CD4-positive, alpha-beta memory T cell (primary cell): ENCODE measurements around the gene CSDE1. TPM values are rescaled to one million over a fixed set of nuclear protein-coding genes. Genes with fewer than 3 reads are reported as not detected.
A peak's percentile ranks its signal among the peaks of the same experiment; 100 is the strongest.

ENCODE experiments used
- CTCF ChIA-PET: fragments of 350-600 bp; sonication (Branson Sonifier 250); formaldehyde crosslinking; loops from one replicate; lab custom pipeline; 2021; ENCODE audit warnings: inconsistent platforms; ENCODE audit not compliant: partially characterized antibody; lab: Charles Lee
- POLR2A ChIA-PET: fragments of 350-600 bp; sonication (Branson Sonifier 250); formaldehyde crosslinking; loops from one replicate; lab custom pipeline; 2021; ENCODE audit not compliant: partially characterized antibody; lab: Charles Lee
- DNase-seq, 5 donors: peaks; one replicate each; pipeline versions ENCODE4 v3.0.0 to v3.0.0-alpha.2; 2020 to 2022; ENCODE audit warnings: mixed read lengths in 1 of 5
- H3K27ac ChIP-seq: one replicate; pipeline ENCODE4 v1.7.0; 2013; ENCODE audit warnings: low read depth, low read length
- H3K27me3 ChIP-seq: 2 replicates; pipeline ENCODE4 v1.7.0; 2013; ENCODE audit warnings: mild to moderate bottlenecking, low read length, moderate library complexity; ENCODE audit not compliant: insufficient read depth
- H3K36me3 ChIP-seq: 2 replicates; pipeline ENCODE4 v1.7.0; 2013; ENCODE audit warnings: mild to moderate bottlenecking, low read length, moderate library complexity; ENCODE audit not compliant: insufficient read depth
- H3K4me1 ChIP-seq: 2 replicates; pipeline ENCODE4 v1.7.0; 2013; ENCODE audit warnings: mild to moderate bottlenecking, low read length, moderate library complexity; ENCODE audit not compliant: insufficient read depth
- H3K4me3 ChIP-seq, 2 donors: one replicate each; pipeline ENCODE4 v1.7.0; 2013; ENCODE audit warnings: low read length in 2 of 2, mild to moderate bottlenecking in 1 of 2
- H3K9me3 ChIP-seq, 2 donors: one replicate each; pipeline ENCODE4 v1.7.0; 2013; ENCODE audit warnings: low read length in 2 of 2, control low read depth in 1 of 2; ENCODE audit not compliant: control insufficient read depth in 1 of 2
- H3K27ac Mint-ChIP-seq, 7 donors: one replicate each; pipeline ENCODE4 v1.8.0; 2020 to 2021; ENCODE audit warnings: mixed read lengths in 7 of 7, mild to moderate bottlenecking in 6 of 7, inconsistent platforms in 3 of 7, moderate library complexity in 3 of 7
- H3K27me3 Mint-ChIP-seq, 2 donors: one replicate each; pipeline ENCODE4 v1.8.0; 2020 to 2021; ENCODE audit warnings: mixed read lengths in 2 of 2
- H3K36me3 Mint-ChIP-seq, 2 donors: one replicate each; pipeline ENCODE4 v1.8.0; 2020 to 2021; ENCODE audit warnings: mixed read lengths in 2 of 2, inconsistent platforms in 1 of 2, mild to moderate bottlenecking in 1 of 2
- H3K4me1 Mint-ChIP-seq, 4 donors: one replicate each; pipeline ENCODE4 v1.8.0; 2020 to 2021; ENCODE audit warnings: mixed read lengths in 4 of 4, mild to moderate bottlenecking in 1 of 4
- H3K4me3 Mint-ChIP-seq, 8 donors: one replicate each; pipeline ENCODE4 v1.8.0; 2020 to 2021; ENCODE audit warnings: mixed read lengths in 8 of 8, mild to moderate bottlenecking in 7 of 8, moderate library complexity in 6 of 8, inconsistent platforms in 3 of 8
- H3K9me3 Mint-ChIP-seq, 8 donors: one replicate each; pipeline ENCODE4 v1.8.0; 2020 to 2021; ENCODE audit warnings: mixed read lengths in 8 of 8, mild to moderate bottlenecking in 5 of 8, inconsistent platforms in 3 of 8, moderate library complexity in 1 of 8
- intact Hi-C: fragments of 100-400 bp; cut with micrococcal nuclease; formaldehyde crosslinking; loops from one replicate; pipeline ENCODE4 v1.15.1; 2023
- polyA plus RNA-seq, 2 donors: library from polyadenylated mRNA; unstranded; fragments of 300-500 nt; fragmentation: Illumina TruSeq; gene quantifications; one replicate each; pipeline ENCODE4 v1.2.3, GENCODE V29; 2021
- total RNA-seq, 2 experiments: library from RNA; stranded (reverse); gene quantifications; one replicate each; pipeline ENCODE4 v1.2.3, GENCODE V29; 2021

CSDE1 gene
- total and polyA plus RNA-seq, 4 experiments from 2014 or later = 391 to 559 (median 487) TPM

GRCh38 chr1:114685851-114686250 is 71.9 kb downstream of the CSDE1 start:
- no peaks in the 10 kb centered on the region for H3K36me3 Mint-ChIP-seq
- no peak for DNase-seq
- no peaks in the 10 kb centered on the region for H3K36me3 ChIP-seq
- POLR2A ChIA-PET = no interaction called here
- no peak overlapping the region for H3K27ac Mint-ChIP-seq
- CTCF ChIA-PET = no interaction called here
- no peak overlapping the region for H3K27ac ChIP-seq
- no peak overlapping the region for H3K4me3 ChIP-seq
- intact Hi-C loops = no loop called here
- no peaks in the 10 kb centered on the region for H3K27me3 ChIP-seq
- peaks cover 24 to 33% of the 10 kb centered on the region in 2 donors for H3K27me3 Mint-ChIP-seq
- no peaks in the 10 kb centered on the region for H3K9me3 ChIP-seq
- no peaks in the 10 kb centered on the region for H3K4me1 Mint-ChIP-seq
- H3K9me3 Mint-ChIP-seq = no peaks in the 10 kb centered on the region
- H3K4me1 ChIP-seq = no peaks in the 10 kb centered on the region
- no peak overlapping the region for H3K4me3 Mint-ChIP-seq

- CTCF ChIA-PET = no interaction called here
- H3K9me3 ChIP-seq = no peaks in the 10 kb centered on the region
- no peak overlapping the region for H3K27ac Mint-ChIP-seq
- no peak overlapping the region for H3K27ac ChIP-seq
- intact Hi-C loops = no loop called here
- DNase-seq = no peak
- POLR2A ChIA-PET = no interaction called here
- H3K27me3 Mint-ChIP-seq = peaks cover 18 to 27% of the 10 kb centered on the region in 2 donors
- no peaks in the 10 kb centered on the region for H3K27me3 ChIP-seq
- H3K36me3 ChIP-seq = no peaks in the 10 kb centered on the region
- H3K4me1 Mint-ChIP-seq = no peaks in the 10 kb centered on the region
- no peak overlapping the region for H3K4me3 Mint-ChIP-seq
- H3K4me1 ChIP-seq = no peaks in the 10 kb centered on the region
- no peak overlapping the region for H3K4me3 ChIP-seq
- H3K9me3 Mint-ChIP-seq = no peaks in the 10 kb centered on the region
- H3K36me3 Mint-ChIP-seq = no peaks in the 10 kb centered on the region
These were observed 80.1 kb downstream of the CSDE1 start for GRCh38 chr1:114677691-114678090.

GRCh38 chr1:114676115-114676514 is 81.7 kb downstream of the CSDE1 start:
- Histone ChIP-seq H3K4me3 (no peak overlapping the region), H3K9me3 (no peaks in the 10 kb centered on the region), H3K36me3 (no peaks in the 10 kb centered on the region), H3K27me3 (no peaks in the 10 kb centered on the region), H3K4me1 (no peaks in the 10 kb centered on the region), H3K27ac (no peak overlapping the region)
- Mint-ChIP-seq H3K9me3 (no peaks in the 10 kb centered on the region), H3K4me1 (peaks cover 0 to 2% (median 0%) of the 10 kb centered on the region in 4 donors), H3K36me3 (no peaks in the 10 kb centered on the region), H3K27ac (no peak overlapping the region), H3K27me3 (peaks cover 17 to 28% of the 10 kb centered on the region in 2 donors), H3K4me3 (no peak overlapping the region)
- ChIA-PET CTCF (interaction anchor here (1.1 kb wide), 1 partner anchor 11 kb away, joined by 3 read pairs; no protein-coding TSS in a partner anchor), POLR2A (no interaction called here)
- intact Hi-C loops = no loop called here
- no peak for DNase-seq

GRCh38 chr1:114671939-114672275 is 85.9 kb downstream of the CSDE1 start:
- DNase-seq = no peak
- H3K36me3 ChIP-seq = no peaks in the 10 kb centered on the region
- H3K27ac ChIP-seq = no peak overlapping the region
- H3K4me1 ChIP-seq = peaks cover 7% of the 10 kb centered on the region
- intact Hi-C loops = loop anchor here (2.0 kb wide), 1 partner anchor 45 kb away; the partner anchor contains the start of gene NRAS
- CTCF ChIA-PET = interaction anchor here (0.5 to 2.0 kb wide), 7 partner anchors 23 to 693 kb away, joined by 3 to 5 read pairs (median 4); partner anchors contain the start of genes AMPD1, BCAS2 and OLFML3
- Mint-ChIP-seq H3K9me3 (no peaks in the 10 kb centered on the region), H3K4me3 (no peak overlapping the region), H3K36me3 (peaks cover 0 to 2% of the 10 kb centered on the region in 2 donors), H3K4me1 (peaks cover 6 to 14% (median 10%) of the 10 kb centered on the region in 4 donors), H3K27me3 (peaks cover 3 to 8% of the 10 kb centered on the region in 2 donors), H3K27ac (no peak overlapping the region)
- H3K27me3 ChIP-seq = no peaks in the 10 kb centered on the region
- H3K4me3 ChIP-seq = no peak overlapping the region
- H3K9me3 ChIP-seq = no peaks in the 10 kb centered on the region
- POLR2A ChIA-PET = no interaction called here

GRCh38 chr1:114671011-114671938 is 86.5 kb downstream of the CSDE1 start:
- H3K27me3 Mint-ChIP-seq = peaks cover 3 to 6% of the 10 kb centered on the region in 2 donors
- peak overlapping the region in 6 of 8 donors; percentile 6 to 96 (median 78) for H3K4me3 Mint-ChIP-seq
- H3K27ac Mint-ChIP-seq = no peak overlapping the region
- Histone ChIP-seq H3K4me1 (peaks cover 7% of the 10 kb centered on the region), H3K4me3 (no peak overlapping the region), H3K9me3 (no peaks in the 10 kb centered on the region), H3K36me3 (no peaks in the 10 kb centered on the region), H3K27ac (no peak overlapping the region), H3K27me3 (no peaks in the 10 kb centered on the region)
- peak in 4 of 5 donors; percentile 19 to 38 (median 23) for DNase-seq
- peaks cover 6 to 14% (median 10%) of the 10 kb centered on the region in 4 donors for H3K4me1 Mint-ChIP-seq
- ChIA-PET CTCF (interaction anchor here (0.7 to 2.0 kb wide), 6 partner anchors 24 to 329 kb away, joined by 3 to 7 read pairs (median 4); partner anchors contain the start of genes AMPD1 and BCAS2), POLR2A (interaction anchor here (0.9 kb wide), 1 partner anchor 45 kb away, joined by 6 read pairs; no protein-coding TSS in a partner anchor)
- intact Hi-C loops = loop anchor here (2.0 kb wide), 1 partner anchor 46 kb away; the partner anchor contains the start of gene NRAS
- no peaks in the 10 kb centered on the region for H3K9me3 Mint-ChIP-seq
- H3K36me3 Mint-ChIP-seq = peaks cover 0 to 2% of the 10 kb centered on the region in 2 donors

- H3K4me3 Mint-ChIP-seq = peak overlapping the region; percentile 94 to 98 (median 96)
- peak overlapping the region; percentile 81 to 95 (median 91) for H3K27ac Mint-ChIP-seq
- ChIA-PET CTCF (interaction anchor here (0.7 to 2.0 kb wide), 5 partner anchors 25 to 328 kb away, joined by 3 to 7 read pairs (median 4); partner anchors contain the start of gene AMPD1), POLR2A (interaction anchor here (0.9 to 1.7 kb wide), 5 partner anchors 46 to 323 kb away, joined by 3 to 8 read pairs (median 6); partner anchors contain the start of genes CSDE1 and NRAS)
- H3K4me1 Mint-ChIP-seq = peaks cover 6 to 14% (median 10%) of the 10 kb centered on the region in 4 donors
- H3K36me3 Mint-ChIP-seq = peaks cover 0 to 2% of the 10 kb centered on the region in 2 donors
- H3K9me3 Mint-ChIP-seq = no peaks in the 10 kb centered on the region
- peaks cover 5 to 7% of the 10 kb centered on the region in 2 donors for H3K27me3 Mint-ChIP-seq
- Histone ChIP-seq H3K27ac (peak overlapping the region; percentile 49), H3K36me3 (no peaks in the 10 kb centered on the region), H3K9me3 (no peaks in the 10 kb centered on the region), H3K4me3 (peak overlapping the region; percentile 25 to 76), H3K27me3 (no peaks in the 10 kb centered on the region), H3K4me1 (peaks cover 7% of the 10 kb centered on the region)
- intact Hi-C loops = loop anchor here (1.0 to 2.0 kb wide), 4 partner anchors 46 to 324 kb away; partner anchors contain the start of genes BCAS2, NRAS and TRIM33
- DNase-seq = peak; percentile 76 to 87 (median 78)
These were observed 87.4 kb downstream of the CSDE1 start for GRCh38 chr1:114670083-114671010.
